CD8-positive, alpha-beta memory T cell (primary cell): ENCODE results near the gene PDLIM4. TPM values are rescaled to one million over a fixed set of nuclear protein-coding genes. Genes with fewer than 3 reads are reported as not detected.

Experiments used
- CTCF ChIA-PET: fragments of 350-600 bp; sonication (Branson Sonifier 250); formaldehyde crosslinking; loops from one replicate; lab custom pipeline; 2021; ENCODE audit warnings: antibody characterized with exemption; lab: Charles Lee
- POLR2A ChIA-PET: fragments of 350-600 bp; sonication (Branson Sonifier 250); formaldehyde crosslinking; loops from one replicate; lab custom pipeline; 2021; ENCODE audit warnings: antibody characterized with exemption; lab: Charles Lee
- DNase-seq, 5 donors: peaks; one replicate each; pipeline versions ENCODE4 v3.0.0 to v3.0.0-alpha.2; 2020 to 2022; ENCODE audit warnings: mixed read lengths in 1 of 5
- H3K27ac ChIP-seq: one replicate; pipeline ENCODE4 v1.7.0; 2013; ENCODE audit warnings: low read depth, mild to moderate bottlenecking, low read length, moderate library complexity
- H3K27me3 ChIP-seq: 2 replicates; pipeline ENCODE4 v1.7.0; 2013; ENCODE audit warnings: low read length, mild to moderate bottlenecking; ENCODE audit not compliant: insufficient read depth, poor library complexity, severe bottlenecking
- H3K36me3 ChIP-seq: 2 replicates; pipeline ENCODE4 v1.7.0; 2013; ENCODE audit warnings: mild to moderate bottlenecking, low read length, moderate library complexity; ENCODE audit not compliant: insufficient read depth
- H3K4me1 ChIP-seq: 2 replicates; pipeline ENCODE4 v1.7.0; 2013; ENCODE audit warnings: mild to moderate bottlenecking, low read length, moderate library complexity; ENCODE audit not compliant: insufficient read depth
- H3K4me3 ChIP-seq: 2 replicates; pipeline ENCODE4 v1.7.0; 2013; ENCODE audit warnings: mild to moderate bottlenecking, low read length
- H3K9me3 ChIP-seq: 2 replicates; pipeline ENCODE4 v1.7.0; 2013; ENCODE audit warnings: mild to moderate bottlenecking, low read length
- H3K27ac Mint-ChIP-seq, 8 donors: one replicate each; pipeline ENCODE4 v1.8.0; 2020 to 2021; ENCODE audit warnings: mixed read lengths in 8 of 8, mild to moderate bottlenecking in 6 of 8, inconsistent platforms in 3 of 8, moderate library complexity in 3 of 8
- H3K27me3 Mint-ChIP-seq, 2 donors: one replicate each; pipeline ENCODE4 v1.8.0; 2020 to 2021; ENCODE audit warnings: mixed read lengths in 2 of 2, mild to moderate bottlenecking in 1 of 2, moderate library complexity in 1 of 2
- H3K36me3 Mint-ChIP-seq, 3 donors: one replicate each; pipeline ENCODE4 v1.8.0; 2020 to 2021; ENCODE audit warnings: mixed read lengths in 3 of 3, inconsistent platforms in 1 of 3, mild to moderate bottlenecking in 1 of 3
- H3K4me1 Mint-ChIP-seq, 3 donors: one replicate each; pipeline ENCODE4 v1.8.0; 2020 to 2021; ENCODE audit warnings: mixed read lengths in 3 of 3, inconsistent platforms in 1 of 3, mild to moderate bottlenecking in 1 of 3
- H3K4me3 Mint-ChIP-seq, 7 donors: one replicate each; pipeline ENCODE4 v1.8.0; 2020 to 2021; ENCODE audit warnings: mixed read lengths in 7 of 7, mild to moderate bottlenecking in 6 of 7, moderate library complexity in 4 of 7, inconsistent platforms in 2 of 7
- H3K9me3 Mint-ChIP-seq, 5 donors: one replicate each; pipeline ENCODE4 v1.8.0; 2020 to 2022; ENCODE audit warnings: mixed read lengths in 5 of 5, mild to moderate bottlenecking in 3 of 5, moderate library complexity in 2 of 5, inconsistent platforms in 1 of 5
- polyA plus RNA-seq: library from polyadenylated mRNA; unstranded; fragments of 300-500 nt; fragmentation: Illumina TruSeq; gene quantifications from one replicate; pipeline ENCODE4 v1.2.3, GENCODE V29; 2021
- total RNA-seq, 2 experiments: library from RNA; stranded (reverse); gene quantifications; one replicate each; pipeline ENCODE4 v1.2.3, GENCODE V29; 2021

PDLIM4 gene
- total and polyA plus RNA-seq, 3 experiments from 2014 or later = 0.39 to 1.4 TPM; not detected in 1

DNA sequence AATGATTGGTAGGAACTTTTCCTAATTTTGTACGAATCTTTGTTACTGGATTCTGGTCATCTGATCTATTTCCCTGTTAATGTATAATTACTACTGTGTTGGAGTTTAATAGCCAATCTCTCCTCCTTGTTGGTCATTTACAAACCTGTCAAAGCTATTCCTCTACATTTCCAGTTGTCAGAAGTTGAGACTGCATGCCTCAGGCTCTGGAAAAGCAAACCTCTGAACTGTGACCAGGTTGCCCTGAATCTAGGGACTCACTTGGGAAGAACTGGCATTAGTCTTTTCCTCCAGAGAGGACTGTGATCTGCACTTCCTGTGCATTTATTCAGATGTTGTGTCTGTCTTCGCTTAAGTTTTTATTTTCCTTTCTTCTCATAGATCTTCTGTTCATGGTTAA is 16.1 kb downstream of the PDLIM4 start:
- Histone ChIP-seq H3K4me1 (no peaks in the 10 kb centered on the region), H3K9me3 (no peaks in the 10 kb centered on the region), H3K27ac (no peak overlapping the region), H3K4me3 (no peak overlapping the region), H3K36me3 (no peaks in the 10 kb centered on the region), H3K27me3 (no peaks in the 10 kb centered on the region)
- H3K27me3 Mint-ChIP-seq = peaks cover 16 to 28% of the 10 kb centered on the region in 2 donors
- CTCF ChIA-PET = interaction anchor here (1.1 to 2.3 kb wide), 7 partner anchors 8 to 227 kb away, joined by 3 to 10 read pairs (median 5); no protein-coding TSS in a partner anchor
- H3K4me3 Mint-ChIP-seq = no peak overlapping the region
- H3K4me1 Mint-ChIP-seq = peaks cover 3 to 14% (median 9%) of the 10 kb centered on the region in 3 donors
- H3K27ac Mint-ChIP-seq = no peak overlapping the region
- H3K9me3 Mint-ChIP-seq = no peaks in the 10 kb centered on the region
- POLR2A ChIA-PET = no interaction called here
- no peaks in the 10 kb centered on the region for H3K36me3 Mint-ChIP-seq
- DNase-seq = no peak

DNA sequence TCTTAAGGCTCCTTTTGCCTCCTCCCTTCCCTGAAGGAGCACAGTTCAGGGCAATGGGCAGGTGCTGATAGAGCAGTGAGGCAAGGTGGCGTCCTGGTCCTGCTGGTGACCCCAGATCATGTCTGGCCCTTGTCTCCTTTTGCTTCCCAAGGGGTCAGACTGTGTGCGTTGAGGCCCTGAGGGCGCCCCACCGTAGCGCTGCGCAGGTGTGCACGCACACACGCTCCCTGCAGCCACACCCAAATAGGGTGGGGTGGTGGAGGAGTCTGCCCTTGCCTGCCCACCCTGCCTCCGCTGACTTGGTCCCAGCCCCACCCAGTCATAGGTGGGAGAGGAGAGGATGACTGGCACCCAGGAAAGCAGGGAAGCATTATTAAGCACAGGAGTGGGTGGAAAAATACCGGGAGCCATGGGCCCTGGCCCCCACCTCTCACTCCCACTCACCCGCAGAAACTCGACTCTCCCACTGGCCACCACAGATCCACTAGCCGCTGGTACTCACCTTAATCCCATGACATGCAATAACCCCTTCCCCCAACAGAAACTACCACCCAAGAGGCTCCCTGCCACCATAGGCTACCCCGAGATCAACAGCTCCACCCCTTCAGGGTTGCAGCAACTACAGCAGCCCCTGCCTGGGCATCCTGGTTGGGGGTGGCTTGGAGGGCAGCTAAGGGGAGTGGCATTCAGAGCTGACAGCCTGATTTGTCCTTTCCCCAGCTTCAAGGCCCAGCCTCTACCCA is 16.7 kb downstream of the PDLIM4 start:
- H3K4me3 Mint-ChIP-seq = no peak overlapping the region
- no peaks in the 10 kb centered on the region for H3K4me1 ChIP-seq
- no peaks in the 10 kb centered on the region for H3K36me3 Mint-ChIP-seq
- no peak for DNase-seq
- H3K27me3 Mint-ChIP-seq = peaks cover 16 to 28% of the 10 kb centered on the region in 2 donors
- H3K9me3 ChIP-seq = no peaks in the 10 kb centered on the region
- no peaks in the 10 kb centered on the region for H3K9me3 Mint-ChIP-seq
- ChIA-PET POLR2A (no interaction called here), CTCF (interaction anchor here (1.0 to 1.4 kb wide), 3 partner anchors 7 to 209 kb away, joined by 3 read pairs; partner anchors contain the start of gene SLC22A4)
- H3K27ac Mint-ChIP-seq = peak overlapping the region in 2 of 8 donors; percentile 34 to 50
- peaks cover 3 to 14% (median 9%) of the 10 kb centered on the region in 3 donors for H3K4me1 Mint-ChIP-seq
- no peaks in the 10 kb centered on the region for H3K36me3 ChIP-seq
- H3K27me3 ChIP-seq = no peaks in the 10 kb centered on the region
- H3K27ac ChIP-seq = no peak overlapping the region
- no peak overlapping the region for H3K4me3 ChIP-seq

DNA sequence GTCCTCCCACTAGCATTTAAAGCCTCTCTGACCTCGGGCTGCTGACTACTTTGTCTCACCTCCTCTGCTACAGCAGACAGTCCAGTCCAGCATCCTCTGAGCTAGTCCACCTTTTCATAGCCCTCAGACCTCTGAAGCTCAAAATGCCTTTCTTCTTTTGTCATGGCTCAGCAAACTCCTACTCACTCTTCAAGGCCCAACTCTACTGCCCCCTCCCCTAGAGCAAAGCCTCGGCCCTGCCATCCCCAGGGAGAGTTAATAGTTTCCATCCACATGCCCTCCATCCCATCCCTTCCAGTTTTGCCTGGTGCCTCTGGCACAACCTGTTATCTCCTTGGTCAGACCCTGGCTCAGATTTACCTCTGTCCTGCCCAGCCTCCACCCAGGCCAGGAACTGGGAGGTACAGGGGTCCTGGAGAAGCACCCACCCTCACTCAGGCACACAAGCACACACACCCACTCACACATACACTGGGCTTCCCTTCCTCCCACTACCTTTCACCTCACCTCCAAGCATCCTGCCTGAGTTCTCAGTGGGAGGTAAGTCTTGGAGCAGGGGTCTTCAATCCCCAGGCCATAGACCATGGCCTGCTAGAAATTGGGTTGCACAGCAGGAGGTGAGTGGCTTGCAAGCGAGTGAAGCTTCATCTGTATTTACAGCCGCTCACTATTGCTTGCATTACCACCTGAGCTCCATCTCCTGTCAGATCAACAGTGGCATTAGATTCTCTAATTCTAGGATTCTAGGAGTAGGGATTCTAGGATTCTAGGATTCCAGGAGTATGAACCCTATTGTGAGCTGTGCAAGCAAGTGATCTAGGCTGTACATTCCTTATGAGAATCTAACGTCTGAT is 18.1 kb downstream of the PDLIM4 start:
- Mint-ChIP-seq H3K4me1 (peaks cover 3 to 14% (median 9%) of the 10 kb centered on the region in 3 donors), H3K27me3 (peaks cover 19 to 34% of the 10 kb centered on the region in 2 donors), H3K4me3 (no peak overlapping the region), H3K27ac (no peak overlapping the region), H3K36me3 (no peaks in the 10 kb centered on the region), H3K9me3 (no peaks in the 10 kb centered on the region)
- H3K4me3 ChIP-seq = no peak overlapping the region
- DNase-seq = no peak
- CTCF ChIA-PET = interaction anchor here (1.0 kb wide), 1 partner anchor 18 kb away, joined by 4 read pairs; no protein-coding TSS in a partner anchor
- no peak overlapping the region for H3K27ac ChIP-seq
- H3K4me1 ChIP-seq = no peaks in the 10 kb centered on the region
- no peaks in the 10 kb centered on the region for H3K36me3 ChIP-seq
- H3K9me3 ChIP-seq = no peaks in the 10 kb centered on the region
- POLR2A ChIA-PET = no interaction called here
- no peaks in the 10 kb centered on the region for H3K27me3 ChIP-seq

DNA sequence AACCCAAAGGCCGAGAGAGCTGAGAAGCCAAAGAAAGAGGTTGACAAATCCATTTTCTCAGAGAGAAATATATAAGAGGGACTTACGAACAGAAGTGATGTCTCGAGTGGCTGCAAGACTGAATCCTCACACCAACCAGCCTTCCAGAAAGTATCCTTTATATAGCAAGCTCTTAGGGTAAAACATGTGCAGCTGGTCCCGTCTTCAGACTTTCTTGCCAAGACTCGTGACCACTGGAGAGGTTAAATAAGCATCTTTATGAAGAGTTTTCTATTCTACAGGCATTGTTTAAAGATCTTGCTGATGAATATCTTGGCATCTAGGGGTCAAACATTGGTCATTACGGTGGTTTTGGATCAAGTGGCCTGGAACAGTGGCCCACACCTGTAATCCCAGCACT is 19.8 kb downstream of the PDLIM4 start:
- Mint-ChIP-seq H3K9me3 (no peaks in the 10 kb centered on the region), H3K4me3 (no peak overlapping the region), H3K36me3 (no peaks in the 10 kb centered on the region), H3K27me3 (peaks cover 16 to 31% of the 10 kb centered on the region in 2 donors), H3K27ac (no peak overlapping the region), H3K4me1 (peaks cover 3 to 8% (median 7%) of the 10 kb centered on the region in 3 donors)
- Histone ChIP-seq H3K36me3 (no peaks in the 10 kb centered on the region), H3K4me1 (no peaks in the 10 kb centered on the region), H3K27me3 (no peaks in the 10 kb centered on the region), H3K27ac (no peak overlapping the region), H3K4me3 (no peak overlapping the region), H3K9me3 (no peaks in the 10 kb centered on the region)
- CTCF ChIA-PET = interaction anchor here (1.2 kb wide), 1 partner anchor 212 kb away, joined by 3 read pairs; no protein-coding TSS in a partner anchor
- POLR2A ChIA-PET = no interaction called here
- no peak for DNase-seq

DNA sequence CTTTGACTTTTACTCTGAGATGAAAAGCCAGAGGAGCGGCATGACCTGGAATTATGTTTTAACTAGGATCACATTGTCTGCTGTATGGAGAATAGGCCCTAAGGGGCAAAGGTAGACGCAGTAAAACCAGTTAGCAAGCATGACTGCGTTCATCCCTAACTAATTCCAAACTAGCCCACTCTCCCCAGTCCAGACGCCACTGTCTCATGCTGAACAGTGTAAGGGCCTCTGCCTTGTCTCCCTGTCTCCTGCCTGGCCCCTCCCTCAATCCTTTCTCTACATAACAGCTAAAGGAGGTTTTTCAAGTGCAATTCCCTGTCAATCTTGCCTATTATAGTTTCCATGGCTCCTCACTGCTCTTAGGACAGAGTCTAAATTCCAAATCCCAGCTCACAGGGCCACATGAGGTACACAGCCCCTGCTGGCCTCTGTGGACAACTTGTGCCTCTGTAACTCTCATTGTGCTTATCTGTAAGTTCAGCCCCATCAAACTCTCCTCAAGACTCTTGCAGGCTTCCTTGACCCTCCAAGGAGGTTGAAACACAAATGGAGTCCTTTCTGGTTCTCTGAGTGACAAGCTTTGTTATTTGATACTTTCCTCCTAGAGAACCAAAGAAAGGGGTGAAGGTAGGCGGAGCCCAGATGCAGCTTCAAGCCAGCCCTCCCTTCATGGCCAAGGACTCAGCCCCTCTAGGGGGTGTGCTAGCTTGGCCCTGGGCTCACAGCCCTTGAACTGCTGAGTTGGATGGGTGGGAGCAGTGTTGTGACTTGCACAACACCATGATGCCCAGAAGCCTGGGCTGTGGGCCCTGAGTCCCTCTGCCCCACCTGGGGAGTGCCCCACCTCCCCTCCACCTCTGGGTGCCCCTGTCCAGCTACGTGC is 20.7 kb downstream of the PDLIM4 start:
- no peak overlapping the region for H3K27ac Mint-ChIP-seq
- POLR2A ChIA-PET = no interaction called here
- CTCF ChIA-PET = interaction anchor here (1.2 kb wide), 1 partner anchor 213 kb away, joined by 3 read pairs; no protein-coding TSS in a partner anchor

DNA sequence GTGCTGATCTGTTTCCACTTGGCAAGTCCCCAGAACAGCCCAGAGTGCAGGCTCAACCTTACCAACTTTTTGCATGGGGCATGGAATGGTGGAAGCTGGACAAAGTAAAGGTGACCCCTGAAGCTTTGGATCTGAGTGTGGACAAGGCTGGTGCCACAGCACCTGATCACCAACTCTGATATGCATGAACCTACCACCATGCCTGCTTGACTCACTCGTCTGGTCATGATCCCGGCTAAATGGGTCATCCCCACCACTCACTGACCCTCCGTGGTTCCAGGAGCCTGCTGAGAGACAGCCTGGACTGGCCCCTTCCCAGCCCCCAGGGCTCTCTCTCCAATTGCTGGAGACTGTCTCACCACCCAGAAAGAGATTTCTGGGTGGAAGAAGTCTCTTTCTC is 22.3 kb downstream of the PDLIM4 start:
- no peak overlapping the region for H3K4me3 ChIP-seq
- no peak overlapping the region for H3K27ac ChIP-seq
- POLR2A ChIA-PET = no interaction called here
- Mint-ChIP-seq H3K9me3 (no peaks in the 10 kb centered on the region), H3K36me3 (no peaks in the 10 kb centered on the region), H3K27ac (no peak overlapping the region), H3K27me3 (peaks cover 9 to 10% of the 10 kb centered on the region in 2 donors), H3K4me1 (no peaks in the 10 kb centered on the region), H3K4me3 (no peak overlapping the region)
- H3K27me3 ChIP-seq = no peaks in the 10 kb centered on the region
- H3K4me1 ChIP-seq = no peaks in the 10 kb centered on the region
- H3K9me3 ChIP-seq = no peaks in the 10 kb centered on the region
- no peaks in the 10 kb centered on the region for H3K36me3 ChIP-seq
- CTCF ChIA-PET = no interaction called here
- DNase-seq = no peak

More for the DNA sequence above, 20.7 kb downstream of the PDLIM4 start:
- H3K27ac ChIP-seq = no peak overlapping the region
- no peaks in the 10 kb centered on the region for H3K36me3 ChIP-seq
- no peak overlapping the region for H3K4me3 ChIP-seq
- Mint-ChIP-seq H3K27me3 (peaks cover 9 to 22% of the 10 kb centered on the region in 2 donors), H3K9me3 (no peaks in the 10 kb centered on the region), H3K4me3 (no peak overlapping the region), H3K36me3 (no peaks in the 10 kb centered on the region), H3K4me1 (no peaks in the 10 kb centered on the region)
- H3K4me1 ChIP-seq = no peaks in the 10 kb centered on the region
- no peaks in the 10 kb centered on the region for H3K9me3 ChIP-seq
- no peaks in the 10 kb centered on the region for H3K27me3 ChIP-seq
- DNase-seq = no peak

DNA sequence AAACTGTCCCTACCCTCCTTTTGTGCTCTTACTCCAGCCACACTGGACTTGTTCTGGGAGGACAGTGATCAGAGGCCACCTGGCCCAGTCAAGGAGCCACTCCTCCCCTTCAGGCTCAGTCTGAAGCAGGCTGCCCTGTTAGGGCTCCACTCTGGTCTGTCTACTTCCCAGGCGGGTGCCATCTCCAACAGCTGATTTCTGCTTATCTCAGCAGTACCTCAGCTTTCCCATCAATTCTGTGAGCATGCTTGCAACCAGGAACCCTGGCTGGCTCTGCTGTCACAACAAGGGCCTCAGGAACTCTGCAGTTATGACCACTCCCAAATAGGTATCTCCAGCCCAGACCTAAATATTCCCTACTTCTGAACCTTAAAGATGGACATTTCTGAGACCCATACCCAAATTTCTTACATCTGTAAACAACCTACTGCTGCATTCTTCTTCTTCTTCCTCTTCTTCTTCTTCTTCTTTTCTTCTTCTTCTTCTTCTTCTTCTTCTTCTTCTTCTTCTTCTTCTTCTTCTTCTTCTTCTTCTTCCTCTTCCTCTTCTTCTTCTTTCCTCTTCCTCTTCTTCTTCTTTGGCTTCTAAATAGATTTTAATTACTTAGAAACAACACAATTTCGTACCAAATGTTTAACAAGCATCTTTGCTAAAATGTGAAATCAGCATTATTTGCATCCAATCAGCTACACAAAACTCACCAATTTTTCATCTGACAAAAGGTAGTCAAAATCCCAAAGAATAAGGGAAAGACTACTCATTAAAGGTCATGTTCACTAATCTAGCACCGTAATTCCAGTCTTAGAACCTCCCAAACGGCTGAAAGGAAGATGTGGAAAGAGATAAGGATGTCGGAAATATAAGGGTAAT is 23.1 kb downstream of the PDLIM4 start:
- no peaks in the 10 kb centered on the region for H3K9me3 ChIP-seq
- no peak overlapping the region for H3K4me3 ChIP-seq
- peaks cover 5 to 6% of the 10 kb centered on the region in 2 donors for H3K27me3 Mint-ChIP-seq
- H3K4me1 Mint-ChIP-seq = no peaks in the 10 kb centered on the region
- H3K36me3 Mint-ChIP-seq = no peaks in the 10 kb centered on the region
- ChIA-PET CTCF (interaction anchor here (0.8 to 1.9 kb wide), 4 partner anchors 7 to 220 kb away, joined by 3 to 6 read pairs (median 4); no protein-coding TSS in a partner anchor), POLR2A (no interaction called here)
- no peaks in the 10 kb centered on the region for H3K9me3 Mint-ChIP-seq
- no peaks in the 10 kb centered on the region for H3K4me1 ChIP-seq
- no peaks in the 10 kb centered on the region for H3K36me3 ChIP-seq
- H3K4me3 Mint-ChIP-seq = no peak overlapping the region
- H3K27ac ChIP-seq = no peak overlapping the region
- H3K27ac Mint-ChIP-seq = peak overlapping the region in 1 of 8 donors; percentile 36
- DNase-seq = no peak
- no peaks in the 10 kb centered on the region for H3K27me3 ChIP-seq
